PC-9 (cell line): ENCODE data around the gene FADS6. TPM values are rescaled to one million over a fixed set of nuclear protein-coding genes. Genes with fewer than 3 reads are reported as not detected.

Experiments used
- BruUV-seq: library from RNA; stranded (reverse); fragments of 400-500 nt; replicated peaks from 2 replicates; lab custom pipeline; 2021; lab: Mats Ljungman, UMichigan
- CTCF ChIA-PET: fragments of 300-600 bp; sonication (Branson Sonifier 250); formaldehyde crosslinking; loops from one replicate; lab custom pipeline; 2022; ENCODE audit warnings: antibody characterized with exemption; lab: Charles Lee
- POLR2A ChIA-PET: fragments of 300-600 bp; sonication (Branson Sonifier 250); formaldehyde crosslinking; loops from one replicate; lab custom pipeline; 2022; ENCODE audit warnings: antibody characterized with exemption; ENCODE audit not compliant: unreplicated experiment; lab: Charles Lee
- DNase-seq, 2 experiments: peaks; one replicate each; pipeline versions ENCODE4 v3.0.0 to v3.0.0-alpha.2; 2015 to 2022; ENCODE audit warnings: mixed read lengths in 1 of 2
- H2AFZ ChIP-seq: fragments of 200-600 bp; sonication (generic); 2 replicates; pipeline ENCODE4 v1.8.1; 2017; ENCODE audit warnings: antibody characterized with exemption
- H3F3A ChIP-seq: fragments of 200-600 bp; sonication (generic); 2 replicates; pipeline ENCODE4 v1.8.1; 2017; ENCODE audit warnings: antibody characterized with exemption, mild to moderate bottlenecking, low read depth; ENCODE audit not compliant: insufficient read depth
- H3K27ac ChIP-seq: fragments of 200-600 bp; sonication (generic); 2 replicates; pipeline ENCODE4 v1.6.1; 2016; ENCODE audit warnings: mixed run types
- H3K27me3 ChIP-seq: fragments of 200-600 bp; sonication (generic); 2 replicates; pipeline ENCODE4 v1.6.1; 2016; ENCODE audit warnings: low read depth, mixed run types; ENCODE audit not compliant: insufficient read depth
- H3K36me3 ChIP-seq: fragments of 200-600 bp; sonication (generic); 2 replicates; pipeline ENCODE4 v1.6.1; 2016; ENCODE audit warnings: low read depth, mixed run types
- H3K4me1 ChIP-seq: fragments of 200-600 bp; sonication (generic); replicated peaks from 2 replicates; pipeline ENCODE4 v1.6.1; 2016; ENCODE audit warnings: mixed run types; ENCODE audit not compliant: insufficient read depth
- H3K4me2 ChIP-seq: fragments of 200-600 bp; sonication (generic); 2 replicates; pipeline ENCODE4 v1.6.1; 2017; ENCODE audit warnings: mixed run types
- H3K4me3 ChIP-seq: fragments of 200-600 bp; sonication (generic); 2 replicates; pipeline ENCODE4 v1.6.1; 2016; ENCODE audit warnings: mixed run types
- H3K79me2 ChIP-seq: fragments of 200-600 bp; sonication (generic); 2 replicates; pipeline ENCODE4 v1.6.1; 2017; ENCODE audit warnings: low read depth, mixed run types
- H3K9me2 ChIP-seq: fragments of 200-600 bp; sonication (generic); 2 replicates; pipeline ENCODE4 v1.8.1; 2017; ENCODE audit warnings: mild to moderate bottlenecking; ENCODE audit not compliant: insufficient read depth
- H3K9me3 ChIP-seq: fragments of 200-600 bp; sonication (generic); 2 replicates; pipeline ENCODE4 v1.8.1; 2016; ENCODE audit warnings: low read depth; ENCODE audit not compliant: insufficient read depth
- H4K20me1 ChIP-seq: fragments of 200-600 bp; sonication (generic); 2 replicates; pipeline ENCODE4 v1.8.1; 2017; ENCODE audit not compliant: insufficient read depth
- CTCF ChIP-seq: fragments of 200-600 bp; sonication (generic); conservative IDR thresholded peaks from 2 replicates; pipeline ENCODE4 v1.6.1; 2017; ENCODE audit warnings: mixed run types, antibody characterized with exemption, mild to moderate bottlenecking, moderate library complexity
- EZH2 ChIP-seq: fragments of 200-600 bp; sonication (generic); IDR thresholded peaks from 2 replicates; pipeline ENCODE4 v1.8.0; 2017; ENCODE audit warnings: antibody characterized with exemption, low read depth
- intact Hi-C: fragments of 100-400 bp; cut with micrococcal nuclease; formaldehyde crosslinking; loops from one replicate; pipeline ENCODE4 v1.10.0; 2022; ENCODE audit not compliant: unreplicated experiment
- total RNA-seq: library from RNA; stranded (reverse); gene quantifications from 2 replicates; pipeline ENCODE4 v1.2.3, GENCODE V29; 2021

FADS6 gene
- total RNA-seq, 1 experiment from 2014 or later: not detected

- H3F3A ChIP-seq: no peaks in the 10 kb centered on the region
These were observed 61.0 kb downstream of the FADS6 start for GRCh38 chr17:74832421-74832820.

GRCh38 chr17:74831444-74832146, 61.8 kb downstream of the FADS6 start:
- H3K4me2 ChIP-seq: no peak overlapping the region
- no peak for DNase-seq
- intact Hi-C loops: no loop called here
- CTCF ChIA-PET: no interaction called here
- POLR2A ChIA-PET: no interaction called here
- TF ChIP-seq CTCF (no peak), EZH2 (no peak)
- H4K20me1 ChIP-seq: no peaks in the 10 kb centered on the region
- no peak overlapping the region for H3K4me3 ChIP-seq
- H2AFZ ChIP-seq: no peak overlapping the region
- H3F3A ChIP-seq: no peaks in the 10 kb centered on the region
- no peaks in the 10 kb centered on the region for H3K9me2 ChIP-seq
- no TSS peak for BruUV-seq
- H3K27ac ChIP-seq: no peak overlapping the region
- H3K79me2 ChIP-seq: no peaks in the 10 kb centered on the region
- H3K27me3 ChIP-seq: no peaks in the 10 kb centered on the region
- H3K36me3 ChIP-seq: no peaks in the 10 kb centered on the region
- H3K9me3 ChIP-seq: no peaks in the 10 kb centered on the region
- no peaks in the 10 kb centered on the region for H3K4me1 ChIP-seq

More at GRCh38 chr17:74832421-74832820, 61.0 kb downstream of the FADS6 start:
- intact Hi-C loops: no loop called here
- Histone ChIP-seq H3K4me3 (no peak overlapping the region), H3K9me3 (no peaks in the 10 kb centered on the region), H3K27me3 (no peaks in the 10 kb centered on the region), H3K27ac (no peak overlapping the region), H3K36me3 (no peaks in the 10 kb centered on the region), H3K4me2 (no peak overlapping the region), H4K20me1 (no peaks in the 10 kb centered on the region), H3K9me2 (no peaks in the 10 kb centered on the region), H3K79me2 (no peaks in the 10 kb centered on the region), H3K4me1 (no peaks in the 10 kb centered on the region), H2AFZ (no peak overlapping the region)
- ChIA-PET POLR2A (no interaction called here), CTCF (no interaction called here)
- TF ChIP-seq CTCF: no peak
- TF ChIP-seq EZH2: no peak
- DNase-seq: no peak
- BruUV-seq: no TSS peak

- Histone ChIP-seq H3K36me3 (no peaks in the 10 kb centered on the region), H4K20me1 (no peaks in the 10 kb centered on the region), H3K27me3 (no peaks in the 10 kb centered on the region), H3K4me2 (no peak overlapping the region), H3K4me3 (no peak overlapping the region), H3K79me2 (no peaks in the 10 kb centered on the region), H3K27ac (no peak overlapping the region), H3K9me2 (no peaks in the 10 kb centered on the region), H3K4me1 (no peaks in the 10 kb centered on the region), H3K9me3 (no peaks in the 10 kb centered on the region), H2AFZ (no peak overlapping the region), H3F3A (no peaks in the 10 kb centered on the region)
- no TSS peak for BruUV-seq
- CTCF ChIA-PET: interaction anchor here (0.6 kb wide), 1 partner anchor 31 kb away, joined by 3 read pairs; no protein-coding TSS in a partner anchor
- POLR2A ChIA-PET: no interaction called here
- TF ChIP-seq EZH2 (no peak), CTCF (no peak)
- no peak for DNase-seq
- intact Hi-C loops: no loop called here
These were observed 62.6 kb downstream of the FADS6 start for GRCh38 chr17:74830861-74831260.
